ENCODE results near the gene TUBGCP3.
A peak's percentile ranks its signal among the peaks of the same experiment; 100 is the strongest.
"Not testable (repeated sequence)": the region's sequence is repeated elsewhere in the genome, so short reads cannot be mapped to it uniquely, and the experiment has no call there.

The TUBGCP3 gene

GRCh38 chr13:112522578-112522977 lies 65.4 kb downstream of the TUBGCP3 start:
- DNase-seq = no peak

- no peak for DNase-seq
Measured at GRCh38 chr13:112521073-112521685, 66.8 kb downstream of the TUBGCP3 start.

- no peak for DNase-seq
Measured at GRCh38 chr13:112519517-112520060, 68.4 kb downstream of the TUBGCP3 start.

DNA sequence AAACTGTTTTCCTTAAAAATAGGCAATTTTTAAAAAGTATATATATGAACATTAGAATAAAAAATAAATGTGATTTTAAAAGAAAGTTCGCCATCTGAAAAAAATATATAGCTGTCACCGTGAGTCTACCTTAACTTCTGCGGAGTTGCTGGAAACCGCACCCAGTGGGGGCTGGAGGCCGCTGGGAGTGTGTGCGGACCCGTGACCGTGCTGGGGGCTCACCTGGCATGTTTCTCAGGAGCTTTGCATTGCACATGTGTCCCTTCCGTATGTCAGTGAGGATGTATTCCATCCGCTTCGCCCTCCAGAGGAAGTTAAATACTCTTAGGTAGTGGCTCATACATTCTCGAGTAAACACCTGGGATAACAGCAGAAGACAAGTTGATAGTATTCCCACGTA lies 71.7 kb downstream of the TUBGCP3 start:
- DNase-seq = no peak

GRCh38 chr13:112513761-112514160 lies 74.2 kb downstream of the TUBGCP3 start:
- no peak for DNase-seq

GRCh38 chr13:112510987-112511685 lies 76.8 kb downstream of the TUBGCP3 start:
- no peak for DNase-seq

DNA sequence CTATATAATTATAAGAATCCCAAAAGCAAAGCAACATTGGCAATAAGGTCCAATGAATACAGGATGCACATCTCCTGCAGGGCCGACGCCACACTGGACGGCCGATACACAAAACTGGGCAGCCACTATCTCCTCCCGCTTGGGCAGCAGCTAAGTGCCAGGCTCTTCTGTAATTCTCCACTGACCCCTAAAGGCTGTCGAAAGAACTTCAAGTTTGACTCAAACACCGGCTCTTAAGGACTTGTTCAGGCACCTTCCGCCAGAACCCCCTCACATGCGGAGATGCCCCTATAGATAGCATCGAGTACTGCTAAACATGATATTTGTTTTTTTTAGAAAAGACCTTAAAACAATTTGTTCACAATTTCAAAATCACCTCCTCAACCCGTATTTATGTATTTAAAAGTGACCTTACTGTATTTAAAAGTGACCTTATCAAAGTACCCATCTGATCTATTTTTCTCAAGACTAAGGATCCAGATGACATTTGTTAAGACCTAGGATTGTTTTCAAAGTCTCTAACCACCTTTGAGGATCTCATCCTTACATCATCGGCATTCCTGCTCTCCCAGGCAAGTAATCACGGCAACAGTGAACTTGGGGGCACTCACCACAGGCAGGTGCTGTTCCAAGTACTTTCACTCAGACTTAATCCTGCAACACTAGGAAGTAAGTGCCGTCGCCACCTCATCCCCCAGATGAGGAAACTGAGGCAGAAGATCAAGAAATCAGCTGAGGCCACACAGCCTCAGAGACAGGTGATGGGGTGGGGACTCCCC lies 77.8 kb downstream of the TUBGCP3 start:
- peak; percentile 57 to 86 for DNase-seq

- DNase-seq = no peak
Measured at GRCh38 chr13:112509190-112509589, 78.8 kb downstream of the TUBGCP3 start.

- no peak for DNase-seq
Measured at GRCh38 chr13:112506046-112506445, 81.9 kb downstream of the TUBGCP3 start.

GRCh38 chr13:112496166-112496565 lies 91.8 kb downstream of the TUBGCP3 start:
- DNase-seq = no peak

GRCh38 chr13:112495465-112495864 lies 92.5 kb downstream of the TUBGCP3 start:
- no peak for DNase-seq

DNA sequence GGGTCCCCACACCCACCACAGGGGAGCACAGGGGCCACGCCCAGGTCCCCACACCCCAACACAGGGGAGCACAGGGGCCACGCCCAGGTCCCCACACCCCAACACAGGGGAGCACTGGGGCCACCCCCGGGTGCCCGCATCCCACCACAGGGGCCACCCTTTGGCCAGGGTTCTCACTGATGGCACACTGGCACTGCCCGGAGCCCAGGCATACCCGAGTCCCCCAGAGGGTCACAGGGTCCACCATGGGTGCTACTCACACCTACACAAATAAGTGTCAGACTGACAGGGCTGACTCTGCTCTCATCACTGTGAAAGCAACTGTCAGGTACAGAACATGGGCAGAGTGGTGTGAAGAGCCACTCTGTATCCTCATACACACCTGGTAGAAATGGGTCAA lies 98.8 kb downstream of the TUBGCP3 start:
- no peak for DNase-seq

DNA sequence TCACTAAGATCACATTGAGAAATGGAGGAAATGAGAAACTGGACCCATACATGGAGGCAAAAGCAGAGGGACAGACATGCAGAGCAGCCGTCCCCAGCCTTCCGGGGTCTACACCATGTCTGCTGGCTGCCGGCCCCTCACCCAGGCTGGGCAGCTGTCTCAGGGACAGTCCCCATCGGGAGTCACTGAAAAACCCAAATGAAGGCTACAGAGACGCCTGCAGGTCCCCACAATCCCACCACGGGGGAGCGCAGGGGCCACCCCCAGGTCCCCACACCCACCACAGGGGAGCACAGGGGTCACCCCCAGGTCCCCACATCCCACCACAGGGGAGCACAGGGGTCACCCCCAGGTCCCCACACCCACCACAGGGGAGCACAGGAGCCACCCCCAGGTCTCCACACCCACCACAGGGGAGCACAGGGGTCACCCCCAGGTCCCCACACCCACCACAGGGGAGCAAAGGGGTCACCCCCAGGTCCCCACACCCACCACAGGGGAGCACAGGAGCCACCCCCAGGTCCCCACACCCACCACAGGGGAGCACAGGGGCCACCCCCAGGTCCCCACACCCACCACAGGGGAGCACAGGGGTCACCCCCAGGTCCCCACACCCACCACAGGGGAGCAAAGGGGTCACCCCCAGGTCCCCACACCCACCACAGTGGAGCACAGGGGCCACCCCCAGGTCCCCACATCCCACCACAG lies 99.5 kb downstream of the TUBGCP3 start:
- not testable (repeated sequence) for DNase-seq

GRCh38 chr13:112487127-112487517 lies 100.8 kb downstream of the TUBGCP3 start:
- no peak for DNase-seq

DNA sequence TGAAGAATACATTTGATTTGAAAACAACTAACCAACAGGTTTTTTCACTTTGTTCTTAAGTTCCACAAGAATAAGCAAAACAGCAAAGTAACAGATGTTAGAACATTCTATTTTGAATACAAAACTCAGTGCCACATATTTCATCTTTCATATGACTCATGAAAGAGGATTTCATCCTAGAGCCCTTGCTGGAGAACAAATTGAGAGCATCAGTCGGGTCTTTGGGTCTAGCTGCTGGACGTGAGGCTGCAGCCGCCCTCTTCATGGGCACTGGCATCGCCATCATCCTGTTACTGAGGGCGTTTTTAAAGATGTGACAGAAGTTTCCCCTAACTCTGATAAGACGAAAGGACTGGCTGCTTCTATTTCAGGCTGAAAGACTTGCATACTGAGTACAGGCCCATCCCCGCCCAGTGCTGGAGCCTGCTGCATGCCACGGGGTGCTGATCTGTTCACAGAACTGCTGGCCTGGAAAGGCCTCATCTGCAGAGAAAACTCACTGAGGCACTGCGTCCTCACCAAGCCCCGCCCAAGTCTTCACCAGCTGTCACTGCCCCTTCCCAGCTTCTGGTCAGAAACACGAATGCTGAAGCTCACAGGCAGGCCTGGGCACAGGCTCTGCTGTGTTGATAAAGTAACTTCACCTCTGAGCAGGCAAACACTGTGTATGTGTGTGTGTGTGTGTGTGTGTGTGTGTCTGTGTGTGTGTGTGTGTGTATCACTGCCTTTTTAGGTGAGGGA lies 101.4 kb downstream of the TUBGCP3 start:
- DNase-seq = no peak

DNA sequence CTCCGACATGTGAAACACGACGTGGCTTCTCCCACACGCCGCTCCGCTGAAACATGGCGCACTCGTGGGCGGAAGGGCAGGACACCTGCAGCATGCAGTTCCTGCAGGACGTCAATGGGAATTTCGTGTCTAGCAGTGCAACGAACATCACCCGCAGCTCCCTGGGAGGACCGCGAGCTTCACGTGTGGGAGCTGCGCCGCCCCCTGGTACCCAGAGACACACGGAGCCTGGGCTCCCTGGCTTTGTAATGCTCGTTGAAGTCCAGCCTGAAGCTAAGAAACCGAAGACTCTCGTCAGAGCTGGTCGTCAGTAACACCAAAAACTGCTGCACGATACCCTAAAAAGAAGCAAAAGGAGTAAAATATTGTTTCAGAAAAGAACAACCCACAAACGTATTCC lies 102.1 kb downstream of the TUBGCP3 start:
- not testable (repeated sequence) for DNase-seq

DNA sequence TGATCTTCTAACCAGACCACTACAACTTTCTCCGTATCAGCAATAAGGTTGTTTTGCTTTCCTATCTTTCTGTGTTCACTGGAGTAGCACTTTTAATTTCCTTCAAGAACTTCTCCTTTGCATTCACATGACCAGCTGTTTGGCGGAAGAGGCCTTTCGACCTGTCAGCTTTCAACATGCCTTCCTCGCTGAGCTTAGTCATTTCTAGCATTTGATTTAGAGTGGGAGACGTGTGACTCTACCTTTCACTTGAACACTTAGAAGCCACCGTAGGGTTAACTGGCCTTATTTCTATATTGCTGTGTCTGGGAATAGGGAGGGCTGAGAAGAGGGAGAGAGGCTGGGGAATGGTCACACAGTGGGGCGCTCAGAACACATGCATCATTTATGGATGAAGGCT lies 104.7 kb downstream of the TUBGCP3 start:
- no peak for DNase-seq

- DNase-seq = no peak
Measured at GRCh38 chr13:112481458-112481857, 106.5 kb downstream of the TUBGCP3 start.

GRCh38 chr13:112479389-112479788 lies 108.6 kb downstream of the TUBGCP3 start:
- no peak for DNase-seq

GRCh38 chr13:112477070-112477619 lies 110.8 kb downstream of the TUBGCP3 start:
- no peak for DNase-seq

- DNase-seq = no peak
Measured at GRCh38 chr13:112475889-112476288, 112.1 kb downstream of the TUBGCP3 start.

- no peak for DNase-seq
Measured at GRCh38 chr13:112474869-112475268, 113.1 kb downstream of the TUBGCP3 start.

Measured in NCI-H526 (cell line).